ENCODE data around the gene PIK3CG.
"Not testable (repeated sequence)": the region's sequence is repeated elsewhere in the genome, so short reads cannot be mapped to it uniquely, and the experiment has no call there.

Gene PIK3CG

GRCh38 chr7:106888204-106888603, 23.1 kb downstream of the PIK3CG start:
- no peak for DNase-seq

GRCh38 chr7:106890952-106891351, 25.9 kb downstream of the PIK3CG start:
- no peak for DNase-seq

GRCh38 chr7:106891548-106892410, 26.7 kb downstream of the PIK3CG start:
- no peak for DNase-seq

- peak; percentile 41 for DNase-seq
These were observed 28.5 kb downstream of the PIK3CG start for GRCh38 chr7:106893591-106893990.

GRCh38 chr7:106895246-106895864, 30.3 kb downstream of the PIK3CG start:
- peak; percentile 92 for DNase-seq

GRCh38 chr7:106896231-106896630, 31.1 kb downstream of the PIK3CG start:
- no peak for DNase-seq

GRCh38 chr7:106897553-106897952, 32.5 kb downstream of the PIK3CG start:
- not testable (repeated sequence) for DNase-seq

GRCh38 chr7:106898967-106899366, 33.9 kb downstream of the PIK3CG start:
- DNase-seq: not testable (repeated sequence)

GRCh38 chr7:106901828-106902441, 36.9 kb downstream of the PIK3CG start:
- DNase-seq: peak; percentile 12

- DNase-seq: no peak
These were observed 40.7 kb downstream of the PIK3CG start for GRCh38 chr7:106905734-106906133.

- DNase-seq: no peak
These were observed 46.9 kb downstream of the PIK3CG start for GRCh38 chr7:106911959-106912358.

- peak; percentile 3 for DNase-seq
These were observed 49.0 kb downstream of the PIK3CG start for GRCh38 chr7:106914018-106914607.

GRCh38 chr7:106915407-106915806, 50.3 kb downstream of the PIK3CG start:
- no peak for DNase-seq

- DNase-seq: no peak
These were observed 50.8 kb downstream of the PIK3CG start for GRCh38 chr7:106915873-106916272.

- no peak for DNase-seq
These were observed 51.6 kb downstream of the PIK3CG start for GRCh38 chr7:106916679-106917078.

GRCh38 chr7:106918991-106919390, 53.9 kb downstream of the PIK3CG start:
- no peak for DNase-seq

GRCh38 chr7:106924468-106924867, 59.4 kb downstream of the PIK3CG start:
- not testable (repeated sequence) for DNase-seq

- DNase-seq: no peak
These were observed 61.8 kb downstream of the PIK3CG start for GRCh38 chr7:106926892-106927291.

GRCh38 chr7:106927536-106927935, 62.5 kb downstream of the PIK3CG start:
- no peak for DNase-seq

GRCh38 chr7:106929616-106930015, 64.5 kb downstream of the PIK3CG start:
- not testable (repeated sequence) for DNase-seq

- DNase-seq: no peak
These were observed 71.2 kb downstream of the PIK3CG start for GRCh38 chr7:106936236-106936635.

GRCh38 chr7:106938122-106938521, 73.0 kb downstream of the PIK3CG start:
- not testable (repeated sequence) for DNase-seq

- DNase-seq: no peak
These were observed 73.7 kb downstream of the PIK3CG start for GRCh38 chr7:106938803-106939202.

All from MV-4-11 (cell line).